ENCODE measurements around the gene ARHGEF28.

DNA sequence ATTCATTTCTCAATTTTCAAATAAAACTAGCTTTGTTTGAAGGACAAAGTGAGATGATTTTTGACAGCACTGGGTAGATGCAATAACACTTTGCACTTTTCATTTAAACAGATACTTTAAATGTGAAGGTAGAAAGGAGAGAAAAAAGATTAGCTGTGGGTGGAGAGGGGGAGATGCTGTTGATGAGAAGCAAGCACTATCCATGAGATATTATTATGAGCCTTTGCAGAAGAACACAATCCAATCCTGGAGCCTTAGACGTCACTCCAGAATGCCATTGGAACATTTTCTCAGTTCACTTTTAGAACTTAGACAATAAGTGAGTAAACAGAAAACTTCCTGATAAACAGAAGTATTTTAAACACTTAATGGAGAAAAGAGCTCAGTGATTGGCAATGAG is 351.1 kb downstream of the ARHGEF28 start:
- TF ChIP-seq, protein P1, sequence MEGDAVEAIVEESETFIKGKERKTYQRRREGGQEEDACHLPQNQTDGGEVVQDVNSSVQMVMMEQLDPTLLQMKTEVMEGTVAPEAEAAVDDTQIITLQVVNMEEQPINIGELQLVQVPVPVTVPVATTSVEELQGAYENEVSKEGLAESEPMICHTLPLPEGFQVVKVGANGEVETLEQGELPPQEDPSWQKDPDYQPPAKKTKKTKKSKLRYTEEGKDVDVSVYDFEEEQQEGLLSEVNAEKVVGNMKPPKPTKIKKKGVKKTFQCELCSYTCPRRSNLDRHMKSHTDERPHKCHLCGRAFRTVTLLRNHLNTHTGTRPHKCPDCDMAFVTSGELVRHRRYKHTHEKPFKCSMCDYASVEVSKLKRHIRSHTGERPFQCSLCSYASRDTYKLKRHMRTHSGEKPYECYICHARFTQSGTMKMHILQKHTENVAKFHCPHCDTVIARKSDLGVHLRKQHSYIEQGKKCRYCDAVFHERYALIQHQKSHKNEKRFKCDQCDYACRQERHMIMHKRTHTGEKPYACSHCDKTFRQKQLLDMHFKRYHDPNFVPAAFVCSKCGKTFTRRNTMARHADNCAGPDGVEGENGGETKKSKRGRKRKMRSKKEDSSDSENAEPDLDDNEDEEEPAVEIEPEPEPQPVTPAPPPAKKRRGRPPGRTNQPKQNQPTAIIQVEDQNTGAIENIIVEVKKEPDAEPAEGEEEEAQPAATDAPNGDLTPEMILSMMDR (IDR thresholded peaks at IDR 0.05 in 2 of 3, conservative IDR thresholded peaks at IDR 0.05 in 1 of 3; ENCODE audit: insufficient read depth in 2 of 3, low read depth in 1 of 3, low read length in 3 of 3) = no peak
- TF ChIP-seq, protein P2, sequence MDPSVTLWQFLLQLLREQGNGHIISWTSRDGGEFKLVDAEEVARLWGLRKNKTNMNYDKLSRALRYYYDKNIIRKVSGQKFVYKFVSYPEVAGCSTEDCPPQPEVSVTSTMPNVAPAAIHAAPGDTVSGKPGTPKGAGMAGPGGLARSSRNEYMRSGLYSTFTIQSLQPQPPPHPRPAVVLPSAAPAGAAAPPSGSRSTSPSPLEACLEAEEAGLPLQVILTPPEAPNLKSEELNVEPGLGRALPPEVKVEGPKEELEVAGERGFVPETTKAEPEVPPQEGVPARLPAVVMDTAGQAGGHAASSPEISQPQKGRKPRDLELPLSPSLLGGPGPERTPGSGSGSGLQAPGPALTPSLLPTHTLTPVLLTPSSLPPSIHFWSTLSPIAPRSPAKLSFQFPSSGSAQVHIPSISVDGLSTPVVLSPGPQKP (CRISPR knock-in tag; IDR thresholded peaks at IDR 0.05) = no peak
- TF ChIP-seq POLR2AphosphoS5 (IDR thresholded peaks at IDR 0.05; ENCODE audit: control insufficient read depth, insufficient read depth, low read depth, low read length) (no peak), ZFX (CRISPR knock-in tag; IDR thresholded peaks at IDR 0.05) (no peak), EP300 (IDR thresholded peaks at IDR 0.05; ENCODE audit: low read length) (no peak), YY1 (IDR thresholded peaks at IDR 0.05; ENCODE audit: borderline replicate concordance in 1 of 3, control insufficient read depth in 1 of 3, extremely low read depth in 1 of 3, insufficient read depth in 3 of 3, insufficient read length in 1 of 3, insufficient replicate concordance in 2 of 3, low read depth in 1 of 3, low read length in 2 of 3) (no peak), MTA2 (IDR thresholded peaks at IDR 0.05; ENCODE audit: low read depth) (no peak), ZBTB1 (CRISPR knock-in tag; IDR thresholded peaks at IDR 0.05; ENCODE audit: borderline replicate concordance, low read depth) (no peak), ZBTB8A (IDR thresholded peaks at IDR 0.05; ENCODE audit: partially characterized antibody) (no peak), TBP (optimal IDR thresholded peaks at IDR 0.05; ENCODE audit: low read depth, low read length) (no peak), SRSF9 (IDR thresholded peaks at IDR 0.05; ENCODE audit: borderline replicate concordance, low read depth, low read length) (no peak), POLR2A (conservative IDR thresholded peaks at IDR 0.05) (no peak)
- TF ChIP-seq, protein P3, sequence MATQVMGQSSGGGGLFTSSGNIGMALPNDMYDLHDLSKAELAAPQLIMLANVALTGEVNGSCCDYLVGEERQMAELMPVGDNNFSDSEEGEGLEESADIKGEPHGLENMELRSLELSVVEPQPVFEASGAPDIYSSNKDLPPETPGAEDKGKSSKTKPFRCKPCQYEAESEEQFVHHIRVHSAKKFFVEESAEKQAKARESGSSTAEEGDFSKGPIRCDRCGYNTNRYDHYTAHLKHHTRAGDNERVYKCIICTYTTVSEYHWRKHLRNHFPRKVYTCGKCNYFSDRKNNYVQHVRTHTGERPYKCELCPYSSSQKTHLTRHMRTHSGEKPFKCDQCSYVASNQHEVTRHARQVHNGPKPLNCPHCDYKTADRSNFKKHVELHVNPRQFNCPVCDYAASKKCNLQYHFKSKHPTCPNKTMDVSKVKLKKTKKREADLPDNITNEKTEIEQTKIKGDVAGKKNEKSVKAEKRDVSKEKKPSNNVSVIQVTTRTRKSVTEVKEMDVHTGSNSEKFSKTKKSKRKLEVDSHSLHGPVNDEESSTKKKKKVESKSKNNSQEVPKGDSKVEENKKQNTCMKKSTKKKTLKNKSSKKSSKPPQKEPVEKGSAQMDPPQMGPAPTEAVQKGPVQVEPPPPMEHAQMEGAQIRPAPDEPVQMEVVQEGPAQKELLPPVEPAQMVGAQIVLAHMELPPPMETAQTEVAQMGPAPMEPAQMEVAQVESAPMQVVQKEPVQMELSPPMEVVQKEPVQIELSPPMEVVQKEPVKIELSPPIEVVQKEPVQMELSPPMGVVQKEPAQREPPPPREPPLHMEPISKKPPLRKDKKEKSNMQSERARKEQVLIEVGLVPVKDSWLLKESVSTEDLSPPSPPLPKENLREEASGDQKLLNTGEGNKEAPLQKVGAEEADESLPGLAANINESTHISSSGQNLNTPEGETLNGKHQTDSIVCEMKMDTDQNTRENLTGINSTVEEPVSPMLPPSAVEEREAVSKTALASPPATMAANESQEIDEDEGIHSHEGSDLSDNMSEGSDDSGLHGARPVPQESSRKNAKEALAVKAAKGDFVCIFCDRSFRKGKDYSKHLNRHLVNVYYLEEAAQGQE (IDR thresholded peaks at IDR 0.05; ENCODE audit: borderline replicate concordance) = no peak
- TF ChIP-seq, protein P3 (CRISPR knock-in tag; IDR thresholded peaks at IDR 0.05; ENCODE audit: low read depth) = no peak
